PC-9 (cell line): ENCODE data around the gene PCED1B. TPM values are rescaled to one million over a fixed set of nuclear protein-coding genes. Genes with fewer than 3 reads are reported as not detected.

ENCODE experiments used
- BruUV-seq: library from RNA; stranded (reverse); fragments of 400-500 nt; replicated peaks from 2 replicates; lab custom pipeline; 2021; lab: Mats Ljungman, UMichigan
- CTCF ChIA-PET: fragments of 300-600 bp; sonication (Branson Sonifier 250); formaldehyde crosslinking; loops from one replicate; lab custom pipeline; 2022; ENCODE audit warnings: antibody characterized with exemption; lab: Charles Lee
- POLR2A ChIA-PET: fragments of 300-600 bp; sonication (Branson Sonifier 250); formaldehyde crosslinking; loops from one replicate; lab custom pipeline; 2022; ENCODE audit warnings: antibody characterized with exemption; ENCODE audit not compliant: unreplicated experiment; lab: Charles Lee
- DNase-seq, 2 experiments: peaks; one replicate each; pipeline versions ENCODE4 v3.0.0 to v3.0.0-alpha.2; 2015 to 2022; ENCODE audit warnings: mixed read lengths in 1 of 2
- H2AFZ ChIP-seq: fragments of 200-600 bp; sonication (generic); 2 replicates; pipeline ENCODE4 v1.8.1; 2017; ENCODE audit warnings: antibody characterized with exemption
- H3F3A ChIP-seq: fragments of 200-600 bp; sonication (generic); 2 replicates; pipeline ENCODE4 v1.8.1; 2017; ENCODE audit warnings: antibody characterized with exemption, mild to moderate bottlenecking, low read depth; ENCODE audit not compliant: insufficient read depth
- H3K27ac ChIP-seq: fragments of 200-600 bp; sonication (generic); 2 replicates; pipeline ENCODE4 v1.6.1; 2016; ENCODE audit warnings: mixed run types
- H3K27me3 ChIP-seq: fragments of 200-600 bp; sonication (generic); 2 replicates; pipeline ENCODE4 v1.6.1; 2016; ENCODE audit warnings: low read depth, mixed run types; ENCODE audit not compliant: insufficient read depth
- H3K36me3 ChIP-seq: fragments of 200-600 bp; sonication (generic); 2 replicates; pipeline ENCODE4 v1.6.1; 2016; ENCODE audit warnings: low read depth, mixed run types
- H3K4me1 ChIP-seq: fragments of 200-600 bp; sonication (generic); replicated peaks from 2 replicates; pipeline ENCODE4 v1.6.1; 2016; ENCODE audit warnings: mixed run types; ENCODE audit not compliant: insufficient read depth
- H3K4me2 ChIP-seq: fragments of 200-600 bp; sonication (generic); 2 replicates; pipeline ENCODE4 v1.6.1; 2017; ENCODE audit warnings: mixed run types
- H3K4me3 ChIP-seq: fragments of 200-600 bp; sonication (generic); 2 replicates; pipeline ENCODE4 v1.6.1; 2016; ENCODE audit warnings: mixed run types
- H3K79me2 ChIP-seq: fragments of 200-600 bp; sonication (generic); 2 replicates; pipeline ENCODE4 v1.6.1; 2017; ENCODE audit warnings: low read depth, mixed run types
- H3K9me2 ChIP-seq: fragments of 200-600 bp; sonication (generic); 2 replicates; pipeline ENCODE4 v1.8.1; 2017; ENCODE audit warnings: mild to moderate bottlenecking; ENCODE audit not compliant: insufficient read depth
- H3K9me3 ChIP-seq: fragments of 200-600 bp; sonication (generic); 2 replicates; pipeline ENCODE4 v1.8.1; 2016; ENCODE audit warnings: low read depth; ENCODE audit not compliant: insufficient read depth
- H4K20me1 ChIP-seq: fragments of 200-600 bp; sonication (generic); 2 replicates; pipeline ENCODE4 v1.8.1; 2017; ENCODE audit not compliant: insufficient read depth
- EZH2 ChIP-seq: fragments of 200-600 bp; sonication (generic); IDR thresholded peaks from 2 replicates; pipeline ENCODE4 v1.8.0; 2017; ENCODE audit warnings: antibody characterized with exemption, low read depth
- intact Hi-C: fragments of 100-400 bp; cut with micrococcal nuclease; formaldehyde crosslinking; loops from one replicate; pipeline ENCODE4 v1.10.0; 2022; ENCODE audit not compliant: unreplicated experiment
- total RNA-seq: library from RNA; stranded (reverse); gene quantifications from 2 replicates; pipeline ENCODE4 v1.2.3, GENCODE V29; 2021
- TF ChIP-seq, protein P1 (sequence below): fragments of 200-600 bp; sonication (generic); conservative IDR thresholded peaks from 2 replicates; pipeline ENCODE4 v1.6.1; 2017; ENCODE audit warnings: mixed run types, antibody characterized with exemption, mild to moderate bottlenecking, moderate library complexity

The PCED1B gene
- total RNA-seq, 1 experiment from 2014 or later: 11.2 TPM

DNA sequence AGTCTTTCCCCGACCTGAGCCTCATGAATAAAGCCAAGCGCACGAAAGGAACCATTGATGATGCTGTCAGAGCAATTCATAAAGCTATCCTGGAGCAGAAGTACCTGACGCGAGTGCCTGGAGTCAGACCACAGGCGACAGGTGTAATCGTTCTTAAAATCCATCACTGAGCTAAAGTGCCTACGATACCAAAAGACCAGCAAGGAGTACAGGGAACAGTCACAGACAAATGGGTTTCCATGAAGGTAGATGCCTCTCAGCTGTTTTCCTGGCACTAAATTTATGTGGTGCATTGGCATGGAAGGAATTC lies 1.4 kb upstream of the PCED1B start:
- no peaks in the 10 kb centered on the region for H3K9me2 ChIP-seq
- H3K9me3 ChIP-seq: 0 out of 2 replicates have a peak, but pooled peaks cover 3% of the 10 kb centered on the region
- no peak overlapping the region for H2AFZ ChIP-seq
- peak overlapping the region; percentile 96 for H3K4me2 ChIP-seq
- H3K79me2 ChIP-seq: peaks cover 61% of the 10 kb centered on the region
- BruUV-seq: no TSS peak
- ChIA-PET POLR2A (interaction anchor here (0.6 to 0.7 kb wide), 2 partner anchors 200 to 333 kb away, joined by 3 to 10 read pairs; no protein-coding TSS in a partner anchor), CTCF (interaction anchor here (0.5 to 1.1 kb wide), 2 partner anchors 8 to 140 kb away, joined by 3 to 5 read pairs; no protein-coding TSS in a partner anchor)
- intact Hi-C loops: loop anchor here (5.0 kb wide), 2 partner anchors 811 to 1086 kb away; partner anchors contain the start of genes SCAF11 and SLC38A1
- H3F3A ChIP-seq: peaks cover 33% of the 10 kb centered on the region
- no peak for DNase-seq
- H3K4me1 ChIP-seq: peaks cover 35% of the 10 kb centered on the region
- H4K20me1 ChIP-seq: no peaks in the 10 kb centered on the region
- no peak for TF ChIP-seq EZH2
- TF ChIP-seq, protein P1, sequence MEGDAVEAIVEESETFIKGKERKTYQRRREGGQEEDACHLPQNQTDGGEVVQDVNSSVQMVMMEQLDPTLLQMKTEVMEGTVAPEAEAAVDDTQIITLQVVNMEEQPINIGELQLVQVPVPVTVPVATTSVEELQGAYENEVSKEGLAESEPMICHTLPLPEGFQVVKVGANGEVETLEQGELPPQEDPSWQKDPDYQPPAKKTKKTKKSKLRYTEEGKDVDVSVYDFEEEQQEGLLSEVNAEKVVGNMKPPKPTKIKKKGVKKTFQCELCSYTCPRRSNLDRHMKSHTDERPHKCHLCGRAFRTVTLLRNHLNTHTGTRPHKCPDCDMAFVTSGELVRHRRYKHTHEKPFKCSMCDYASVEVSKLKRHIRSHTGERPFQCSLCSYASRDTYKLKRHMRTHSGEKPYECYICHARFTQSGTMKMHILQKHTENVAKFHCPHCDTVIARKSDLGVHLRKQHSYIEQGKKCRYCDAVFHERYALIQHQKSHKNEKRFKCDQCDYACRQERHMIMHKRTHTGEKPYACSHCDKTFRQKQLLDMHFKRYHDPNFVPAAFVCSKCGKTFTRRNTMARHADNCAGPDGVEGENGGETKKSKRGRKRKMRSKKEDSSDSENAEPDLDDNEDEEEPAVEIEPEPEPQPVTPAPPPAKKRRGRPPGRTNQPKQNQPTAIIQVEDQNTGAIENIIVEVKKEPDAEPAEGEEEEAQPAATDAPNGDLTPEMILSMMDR: no peak
- no peaks in the 10 kb centered on the region for H3K27me3 ChIP-seq
- H3K27ac ChIP-seq: peak overlapping the region; percentile 98
- H3K36me3 ChIP-seq: peaks cover 31% of the 10 kb centered on the region
- peak overlapping the region; percentile 96 for H3K4me3 ChIP-seq

GRCh38 chr12:47078733-47079467 lies 521 bp upstream of the PCED1B start:
- intact Hi-C loops: loop anchor here (1.0 to 5.0 kb wide), 4 partner anchors 192 to 1087 kb away; partner anchors contain the start of genes SCAF11 and SLC38A1
- CTCF ChIA-PET: interaction anchor here (0.6 to 1.1 kb wide), 3 partner anchors 9 to 367 kb away, joined by 3 to 5 read pairs (median 3); no protein-coding TSS in a partner anchor
- DNase-seq: peak in 1 of 2 experiments; percentile 44
- Histone ChIP-seq H3K4me1 (peaks cover 44% of the 10 kb centered on the region), H3F3A (peaks cover 42% of the 10 kb centered on the region), H4K20me1 (no peaks in the 10 kb centered on the region), H3K27me3 (no peaks in the 10 kb centered on the region), H3K9me3 (0 out of 2 replicates have a peak, but pooled peaks cover 3% of the 10 kb centered on the region), H3K36me3 (peaks cover 31% of the 10 kb centered on the region), H3K4me3 (peak overlapping the region; percentile 96), H2AFZ (peak overlapping the region; percentile 65; the same call in 1 of the 2 replicates), H3K4me2 (peak overlapping the region; percentile 96), H3K27ac (peak overlapping the region; percentile 98), H3K9me2 (no peaks in the 10 kb centered on the region), H3K79me2 (peaks cover 66% of the 10 kb centered on the region)
- TF ChIP-seq EZH2: no peak
- TF ChIP-seq, protein P1: no peak
- TSS peak; percentile 53 for BruUV-seq
- POLR2A ChIA-PET: interaction anchor here (0.5 to 1.2 kb wide), 6 partner anchors 9 to 1351 kb away, joined by 3 to 7 read pairs (median 3); no protein-coding TSS in a partner anchor

- H2AFZ ChIP-seq: peak overlapping the region; percentile 83
These were observed 732 bp downstream of the PCED1B start for GRCh38 chr12:47079981-47080724.

More at GRCh38 chr12:47079981-47080724, 732 bp downstream of the PCED1B start:
- Histone ChIP-seq H3K27me3 (no peaks in the 10 kb centered on the region), H3F3A (peaks cover 45% of the 10 kb centered on the region), H4K20me1 (no peaks in the 10 kb centered on the region), H3K36me3 (peaks cover 31% of the 10 kb centered on the region), H3K9me3 (no peaks in the 10 kb centered on the region), H3K4me2 (peak overlapping the region; percentile 95), H3K79me2 (peaks cover 73% of the 10 kb centered on the region), H3K9me2 (no peaks in the 10 kb centered on the region), H3K27ac (peak overlapping the region; percentile 98), H3K4me1 (peaks cover 54% of the 10 kb centered on the region), H3K4me3 (peak overlapping the region; percentile 96)
- peak; percentile 61 to 71 for DNase-seq
- CTCF ChIA-PET: interaction anchor here (0.5 to 1.3 kb wide), 5 partner anchors 46 to 227 kb away, joined by 3 to 5 read pairs (median 5); no protein-coding TSS in a partner anchor
- BruUV-seq: no TSS peak
- POLR2A ChIA-PET: interaction anchor here (0.6 to 1.2 kb wide), 3 partner anchors 46 to 193 kb away, joined by 3 to 7 read pairs (median 3); no protein-coding TSS in a partner anchor
- intact Hi-C loops: loop anchor here (1.0 to 5.0 kb wide), 6 partner anchors 15 to 1088 kb away; partner anchors contain the start of genes SCAF11 and SLC38A1
- no peak for TF ChIP-seq EZH2
- TF ChIP-seq, protein P1: no peak
